Kidney capillary endothelial cell (primary cell): Measurements from ENCODE around the gene WDR48.
"Not testable (repeated sequence)": the region's sequence is repeated elsewhere in the genome, so short reads cannot be mapped to it uniquely, and the experiment has no call there.

Experiments
- DNase-seq: peaks from one replicate; pipeline ENCODE4 v3.0.0-alpha.2; 2018; ENCODE audit warnings: low spot score

The WDR48 gene

GRCh38 chr3:39051649-39052561, at the start of gene WDR48, which contains the start of gene SCN11A:
TSS of gene WDR48 (plus strand) at chr3:39052016. CDS start at chr3:39052026, 10 bp downstream.
TSS of gene SCN11A (minus strand) at chr3:39051944. CDS start at chr3:38950362, 101,582 bp downstream.
- DNase-seq: peak; percentile 91

- DNase-seq: no peak
These were observed 46.5 kb upstream of the WDR48 start for GRCh38 chr3:39005295-39005694.

- no peak for DNase-seq
These were observed 40.6 kb upstream of the WDR48 start for GRCh38 chr3:39011191-39011736.

- DNase-seq: no peak
These were observed 38.5 kb upstream of the WDR48 start for GRCh38 chr3:39013289-39013688.

- no peak for DNase-seq
These were observed 37.8 kb upstream of the WDR48 start for GRCh38 chr3:39013921-39014509.

GRCh38 chr3:39015418-39015817, 36.4 kb upstream of the WDR48 start:
- DNase-seq: no peak

- DNase-seq: no peak
These were observed 32.5 kb upstream of the WDR48 start for GRCh38 chr3:39019299-39019698.

GRCh38 chr3:39021029-39021428, 30.8 kb upstream of the WDR48 start:
- DNase-seq: no peak

- DNase-seq: no peak
These were observed 30.1 kb upstream of the WDR48 start for GRCh38 chr3:39021465-39022285.

- no peak for DNase-seq
These were observed 29.6 kb upstream of the WDR48 start for GRCh38 chr3:39022286-39022630.

- no peak for DNase-seq
These were observed 27.3 kb upstream of the WDR48 start for GRCh38 chr3:39024497-39024896.

GRCh38 chr3:39025222-39025970, 26.4 kb upstream of the WDR48 start:
- no peak for DNase-seq

- DNase-seq: no peak
These were observed 23.3 kb upstream of the WDR48 start for GRCh38 chr3:39028546-39028945.

- DNase-seq: no peak
These were observed 22.3 kb upstream of the WDR48 start for GRCh38 chr3:39029556-39029955.

- no peak for DNase-seq
These were observed 13.7 kb upstream of the WDR48 start for GRCh38 chr3:39038165-39038564.

GRCh38 chr3:39050029-39050428, 1.8 kb upstream of the WDR48 start:
- DNase-seq: no peak

- DNase-seq: no peak
These were observed 767 bp downstream of the WDR48 start for GRCh38 chr3:39052583-39052982.

- DNase-seq: no peak
These were observed 1.9 kb downstream of the WDR48 start for GRCh38 chr3:39053696-39054095.

- no peak for DNase-seq
These were observed 4.3 kb downstream of the WDR48 start for GRCh38 chr3:39056151-39056550.

- DNase-seq: not testable (repeated sequence)
These were observed 9.4 kb downstream of the WDR48 start for GRCh38 chr3:39061228-39061627.

- DNase-seq: no peak
These were observed 10.4 kb downstream of the WDR48 start for GRCh38 chr3:39062180-39062579.

GRCh38 chr3:39063143-39063542, 11.3 kb downstream of the WDR48 start:
- no peak for DNase-seq
